MM.1S (cell line): Measurements from ENCODE around the gene KIFBP.

Experiments
- DNase-seq: peaks from one replicate; pipeline ENCODE4 v3.0.0-alpha.2; 2015
- H2AFZ ChIP-seq: fragments of 300-600 bp; sonication (generic); 2 replicates; pipeline ENCODE4 v1.6.0; 2016; ENCODE audit warnings: antibody characterized with exemption, low read length
- H3F3A ChIP-seq: fragments of 300-600 bp; sonication (generic); 2 replicates; pipeline ENCODE4 v1.6.1; 2016; ENCODE audit warnings: mild to moderate bottlenecking, antibody characterized with exemption, low read length, moderate library complexity, mixed read lengths; ENCODE audit not compliant: insufficient read depth
- H3K27ac ChIP-seq: fragments of 300-600 bp; sonication (generic); 2 replicates; pipeline ENCODE4 v1.5.1; 2016; ENCODE audit warnings: mild to moderate bottlenecking, low read length
- H3K27me3 ChIP-seq: fragments of 300-600 bp; sonication (generic); replicated peaks from 2 replicates; pipeline ENCODE4 v1.6.0; 2016; ENCODE audit warnings: low read length; ENCODE audit not compliant: insufficient read depth
- H3K36me3 ChIP-seq: fragments of 300-600 bp; sonication (generic); replicated peaks from 2 replicates; pipeline ENCODE4 v1.6.1; 2016; ENCODE audit warnings: mild to moderate bottlenecking, low read length, mixed read lengths; ENCODE audit not compliant: insufficient read depth
- H3K4me1 ChIP-seq: fragments of 300-600 bp; sonication (generic); 2 replicates; pipeline ENCODE4 v1.6.1; 2016; ENCODE audit warnings: low read length, mixed read lengths
- H3K4me2 ChIP-seq: fragments of 300-600 bp; sonication (generic); 2 replicates; pipeline ENCODE4 v1.6.0; 2016; ENCODE audit warnings: low read depth, low read length
- H3K4me3 ChIP-seq: fragments of 300-600 bp; sonication (generic); 2 replicates; pipeline ENCODE4 v1.5.1; 2016; ENCODE audit warnings: low read length, mixed read lengths
- H3K79me2 ChIP-seq: fragments of 300-600 bp; sonication (generic); 2 replicates; pipeline ENCODE4 v1.6.1; 2016; ENCODE audit warnings: mixed run types, low read length, mixed read lengths
- H3K9ac ChIP-seq: fragments of 300-600 bp; sonication (generic); 2 replicates; pipeline ENCODE4 v1.6.1; 2016; ENCODE audit warnings: low read length, mixed read lengths
- H3K9me2 ChIP-seq: fragments of 300-600 bp; sonication (generic); replicated peaks from 2 replicates; pipeline ENCODE4 v1.6.1; 2016; ENCODE audit warnings: mild to moderate bottlenecking, low read length, mixed read lengths; ENCODE audit not compliant: insufficient read depth
- H3K9me3 ChIP-seq: fragments of 300-600 bp; sonication (generic); replicated peaks from 2 replicates; pipeline ENCODE4 v1.6.1; 2016; ENCODE audit warnings: mild to moderate bottlenecking, low read length, mixed read lengths; ENCODE audit not compliant: insufficient read depth
- H4K20me1 ChIP-seq: fragments of 300-600 bp; sonication (generic); 2 replicates; pipeline ENCODE4 v1.6.1; 2016; ENCODE audit warnings: mild to moderate bottlenecking, low read length, moderate library complexity, mixed read lengths; ENCODE audit not compliant: insufficient read depth
- CTCF ChIP-seq: fragments of 300-600 bp; sonication (generic); IDR thresholded peaks from 2 replicates; pipeline ENCODE4 v1.5.1; 2016; ENCODE audit warnings: antibody characterized with exemption, low read length, mixed read lengths
- EZH2 ChIP-seq: fragments of 300-600 bp; sonication (generic); optimal IDR thresholded peaks from 2 replicates; pipeline ENCODE3; 2017; ENCODE audit warnings: low read depth, mild to moderate bottlenecking, antibody characterized with exemption, low read length, mixed read lengths
- EZH2phosphoT487 ChIP-seq: fragments of 300-600 bp; sonication (generic); IDR thresholded peaks from 2 replicates; pipeline ENCODE4 v1.6.1; 2018; ENCODE audit warnings: antibody characterized with exemption, low read length

The KIFBP gene

GRCh38 chr10:69052736-69053135 is 64.1 kb downstream of the KIFBP start:
- H3K27me3 ChIP-seq = no peaks in the 10 kb centered on the region
- H3K4me3 ChIP-seq = no peak overlapping the region
- H3K4me1 ChIP-seq = peaks cover 4% of the 10 kb centered on the region; the same call in 1 of the 2 replicates
- no peak overlapping the region for H2AFZ ChIP-seq
- H3K9ac ChIP-seq = no peak overlapping the region
- H3F3A ChIP-seq = no peaks in the 10 kb centered on the region
- H3K9me3 ChIP-seq = no peaks in the 10 kb centered on the region
- no peak overlapping the region for H3K4me2 ChIP-seq
- no peaks in the 10 kb centered on the region for H4K20me1 ChIP-seq
- no peaks in the 10 kb centered on the region for H3K36me3 ChIP-seq
- no peaks in the 10 kb centered on the region for H3K79me2 ChIP-seq
- no peak overlapping the region for H3K27ac ChIP-seq
- TF ChIP-seq EZH2phosphoT487 (no peak), EZH2 (no peak), CTCF (no peak)
- no peaks in the 10 kb centered on the region for H3K9me2 ChIP-seq
- no peak for DNase-seq

GRCh38 chr10:69055241-69055640 is 66.6 kb downstream of the KIFBP start:
- H3K27me3 ChIP-seq = no peaks in the 10 kb centered on the region
- no peak overlapping the region for H3K4me2 ChIP-seq
- H3K4me3 ChIP-seq = no peak overlapping the region
- H3F3A ChIP-seq = no peaks in the 10 kb centered on the region
- H4K20me1 ChIP-seq = no peaks in the 10 kb centered on the region
- no peaks in the 10 kb centered on the region for H3K9me3 ChIP-seq
- H3K9me2 ChIP-seq = no peaks in the 10 kb centered on the region
- TF ChIP-seq EZH2 = no peak
- peaks cover 4% of the 10 kb centered on the region; the same call in 1 of the 2 replicates for H3K4me1 ChIP-seq
- no peak overlapping the region for H3K27ac ChIP-seq
- H3K36me3 ChIP-seq = no peaks in the 10 kb centered on the region
- H3K79me2 ChIP-seq = no peaks in the 10 kb centered on the region
- no peak overlapping the region for H3K9ac ChIP-seq
- DNase-seq = no peak
- H2AFZ ChIP-seq = no peak overlapping the region

GRCh38 chr10:69056129-69056528 is 67.5 kb downstream of the KIFBP start:
- H3K79me2 ChIP-seq = no peaks in the 10 kb centered on the region
- H3F3A ChIP-seq = no peaks in the 10 kb centered on the region
- H2AFZ ChIP-seq = no peak overlapping the region
- H3K9me2 ChIP-seq = no peaks in the 10 kb centered on the region
- TF ChIP-seq EZH2 (no peak), CTCF (no peak), EZH2phosphoT487 (no peak)
- no peaks in the 10 kb centered on the region for H4K20me1 ChIP-seq
- H3K27ac ChIP-seq = no peak overlapping the region
- H3K9ac ChIP-seq = no peak overlapping the region
- no peak overlapping the region for H3K4me3 ChIP-seq
- H3K36me3 ChIP-seq = no peaks in the 10 kb centered on the region
- H3K27me3 ChIP-seq = no peaks in the 10 kb centered on the region
- H3K4me2 ChIP-seq = no peak overlapping the region
- H3K9me3 ChIP-seq = no peaks in the 10 kb centered on the region
- H3K4me1 ChIP-seq = peaks cover 4% of the 10 kb centered on the region; the same call in 1 of the 2 replicates
- DNase-seq = no peak

- H3K27ac ChIP-seq = no peak overlapping the region
- H3K9me2 ChIP-seq = no peaks in the 10 kb centered on the region
- no peak overlapping the region for H3K4me3 ChIP-seq
- H4K20me1 ChIP-seq = no peaks in the 10 kb centered on the region
- H3K79me2 ChIP-seq = no peaks in the 10 kb centered on the region
- no peak overlapping the region for H3K9ac ChIP-seq
- DNase-seq = no peak
- TF ChIP-seq EZH2 = no peak
- TF ChIP-seq EZH2phosphoT487 = no peak
- TF ChIP-seq CTCF = no peak
- H3F3A ChIP-seq = no peaks in the 10 kb centered on the region
- no peaks in the 10 kb centered on the region for H3K36me3 ChIP-seq
- H3K27me3 ChIP-seq = no peaks in the 10 kb centered on the region
- H3K4me1 ChIP-seq = peaks cover 4% of the 10 kb centered on the region; the same call in 1 of the 2 replicates
- no peaks in the 10 kb centered on the region for H3K9me3 ChIP-seq
- no peak overlapping the region for H3K4me2 ChIP-seq
- no peak overlapping the region for H2AFZ ChIP-seq
Measured at GRCh38 chr10:69056536-69057260, 68.1 kb downstream of the KIFBP start.
